H1 (cell line): Measurements from ENCODE around the gene ZSCAN30. TPM values are rescaled to one million over a fixed set of nuclear protein-coding genes. Genes with fewer than 3 reads are reported as not detected.

ENCODE experiments used
- CTCF ChIA-PET: fragments of 300-600 bp; sonication (Branson Sonifier 250); formaldehyde crosslinking; loops from one replicate; lab custom pipeline; 2021; ENCODE audit not compliant: partially characterized antibody; lab: Charles Lee
- POLR2A ChIA-PET: fragments of 300-600 bp; sonication (Branson Sonifier 250); formaldehyde crosslinking; loops from one replicate; lab custom pipeline; 2021; ENCODE audit warnings: inconsistent platforms; ENCODE audit not compliant: partially characterized antibody; lab: Charles Lee
- DNase-seq, 2 experiments: peaks; one replicate each; pipeline versions ENCODE4 v3.0.0 to v3.0.0-alpha.2; 2010 to 2022; ENCODE audit warnings: low spot score in 2 of 2, low read depth in 1 of 2, mixed read lengths in 1 of 2
- FAIRE-seq: peaks from 2 replicates; lab custom pipeline; 2011; peaks lifted over from hg19 to GRCh38; lab: Jason Lieb, UNC
- H2AFZ ChIP-seq: 2 replicates; pipeline ENCODE4 v1.8.1; 2012; ENCODE audit warnings: low read length, inconsistent platforms
- H2AK5ac ChIP-seq: 2 replicates; pipeline ENCODE4 v1.6.1; 2013; ENCODE audit warnings: low read depth, low read length
- H2BK120ac ChIP-seq: replicated peaks from 2 replicates; pipeline ENCODE3; 2013; ENCODE audit warnings: low read depth, low read length, inconsistent platforms
- H2BK12ac ChIP-seq: 2 replicates; pipeline ENCODE4 v1.6.1; 2013; ENCODE audit warnings: low read depth, low read length
- H2BK15ac ChIP-seq: 2 replicates; pipeline ENCODE4 v1.6.1; 2013; ENCODE audit warnings: low read length
- H2BK20ac ChIP-seq: 2 replicates; pipeline ENCODE4 v1.6.1; 2013; ENCODE audit warnings: low read length
- H2BK5ac ChIP-seq: 2 replicates; pipeline ENCODE4 v1.6.1; 2013; ENCODE audit warnings: low read depth, low read length
- H3K14ac ChIP-seq: 2 replicates; pipeline ENCODE4 v1.6.1; 2013; ENCODE audit warnings: inconsistent platforms; ENCODE audit not compliant: insufficient read length
- H3K18ac ChIP-seq: 2 replicates; pipeline ENCODE4 v1.6.1; 2013; ENCODE audit warnings: low read length; ENCODE audit errors: extremely low read depth
- H3K23ac ChIP-seq: 2 replicates; pipeline ENCODE4 v1.6.1; 2013; ENCODE audit warnings: inconsistent platforms; ENCODE audit not compliant: insufficient read length
- H3K23me2 ChIP-seq: 2 replicates; pipeline ENCODE4 v1.6.1; 2013; ENCODE audit warnings: low read depth, low read length
- H3K27ac ChIP-seq: 2 replicates; pipeline ENCODE4 v1.6.1; 2011; ENCODE audit warnings: low read depth, low read length, inconsistent platforms
- H3K27me3 ChIP-seq, 4 experiments: replicated peaks in 1 of 4; 1 replicate in 1 of 4; 2 replicates in 3 of 4; pipeline versions ENCODE4 v1.6.1 to v1.8.1; 2011 to 2013; ENCODE audit warnings: low read length in 3 of 4, mild to moderate bottlenecking in 3 of 4, inconsistent platforms in 2 of 4, mixed read lengths in 2 of 4, moderate library complexity in 1 of 4; ENCODE audit not compliant: control insufficient read depth in 3 of 4, insufficient read depth in 3 of 4; ENCODE audit errors: extremely low read depth in 1 of 4
- H3K36me3 ChIP-seq, 4 experiments: 2 replicates each; pipeline versions ENCODE4 v1.6.1 to v1.8.1; 2011 to 2013; ENCODE audit warnings: mild to moderate bottlenecking in 4 of 4, low read length in 3 of 4, moderate library complexity in 2 of 4, control low read depth in 1 of 4, inconsistent platforms in 1 of 4; ENCODE audit not compliant: insufficient read depth in 4 of 4, control insufficient read depth in 2 of 4
- H3K4ac ChIP-seq: replicated peaks from 2 replicates; pipeline ENCODE3; 2013; ENCODE audit warnings: low read length, low read depth, mixed read lengths, inconsistent platforms; ENCODE audit not compliant: insufficient read length
- H3K4me1 ChIP-seq, 4 experiments: replicated peaks in 1 of 4; 1 replicate in 1 of 4; 2 replicates in 3 of 4; pipeline versions ENCODE4 v1.6.1 to v1.8.1; 2011 to 2013; ENCODE audit warnings: low read length in 3 of 4, inconsistent platforms in 2 of 4, mixed read lengths in 1 of 4; ENCODE audit not compliant: insufficient read depth in 4 of 4, control insufficient read depth in 3 of 4
- H3K4me2 ChIP-seq, 2 experiments: 2 replicates each; pipeline versions ENCODE4 v1.6.1 to v1.8.1; 2011 to 2013; ENCODE audit warnings: low read depth in 2 of 2, low read length in 2 of 2, control low read depth in 1 of 2, inconsistent platforms in 1 of 2, mild to moderate bottlenecking in 1 of 2; ENCODE audit not compliant: insufficient read depth in 1 of 2
- H3K4me3 ChIP-seq, 4 experiments: fragments of 200-600, 300-600 bp in 1 of 4; sonication (generic), shearing (Covaris generic), sonication (Bioruptor Twin) in 1 of 4; 2 replicates each; pipeline versions ENCODE4 v1.5.1 to v1.8.1; 2011 to 2016; ENCODE audit warnings: low read length in 4 of 4, low read depth in 3 of 4, control low read depth in 2 of 4, inconsistent platforms in 2 of 4, mild to moderate bottlenecking in 2 of 4, mixed read lengths in 1 of 4, moderate library complexity in 1 of 4; ENCODE audit not compliant: insufficient read depth in 2 of 4; ENCODE audit errors: extremely low read depth in 1 of 4
- H3K56ac ChIP-seq: replicated peaks from 2 replicates; pipeline ENCODE3; 2013; ENCODE audit warnings: low read depth, mild to moderate bottlenecking, mixed read lengths, low read length, inconsistent platforms; ENCODE audit not compliant: insufficient read length
- H3K79me1 ChIP-seq: 2 replicates; pipeline ENCODE4 v1.6.1; 2013; ENCODE audit warnings: low read depth, low read length, control low read depth
- H3K79me2 ChIP-seq, 2 experiments: 2 replicates each; pipeline versions ENCODE4 v1.6.1 to v1.8.1; 2012 to 2013; ENCODE audit warnings: low read length in 2 of 2, mild to moderate bottlenecking in 2 of 2, inconsistent platforms in 1 of 2; ENCODE audit not compliant: insufficient read depth in 2 of 2, control insufficient read depth in 1 of 2
- H3K9ac ChIP-seq, 4 experiments: replicated peaks in 1 of 4; 1 replicate in 1 of 4; 2 replicates in 3 of 4; pipeline versions ENCODE4 v1.6.1 to v1.8.1; 2011 to 2013; ENCODE audit warnings: low read depth in 3 of 4, low read length in 3 of 4, control low read depth in 2 of 4, mild to moderate bottlenecking in 2 of 4, moderate library complexity in 2 of 4, inconsistent platforms in 1 of 4; ENCODE audit errors: extremely low read depth in 1 of 4
- H3K9me3 ChIP-seq, 2 experiments: 2 replicates each; pipeline versions ENCODE4 v1.6.1 to v1.8.1; 2012 to 2013; ENCODE audit warnings: mild to moderate bottlenecking in 2 of 2, moderate library complexity in 2 of 2, control low read depth in 1 of 2, inconsistent platforms in 1 of 2, low read depth in 1 of 2, low read length in 1 of 2, mixed read lengths in 1 of 2; ENCODE audit not compliant: insufficient read depth in 2 of 2
- H4K20me1 ChIP-seq, 2 experiments: replicated peaks in 1 of 2; 2 replicates each; pipeline versions ENCODE3 to v1.8.1; 2011 to 2013; ENCODE audit warnings: inconsistent platforms in 2 of 2, low read length in 2 of 2, mild to moderate bottlenecking in 1 of 2; ENCODE audit not compliant: insufficient read depth in 2 of 2, control insufficient read depth in 1 of 2
- H4K5ac ChIP-seq: 2 replicates; pipeline ENCODE4 v1.6.1; 2013; ENCODE audit warnings: low read length, low read depth, mixed read lengths, inconsistent platforms; ENCODE audit not compliant: insufficient read length
- H4K8ac ChIP-seq: 2 replicates; pipeline ENCODE4 v1.8.0; 2013; ENCODE audit warnings: mild to moderate bottlenecking, moderate library complexity, low read length, inconsistent platforms; ENCODE audit not compliant: insufficient read depth; ENCODE audit errors: extremely low read depth
- H4K91ac ChIP-seq: replicated peaks from 2 replicates; pipeline ENCODE3; 2013; ENCODE audit warnings: low read length, mixed read lengths, inconsistent platforms; ENCODE audit not compliant: insufficient read length
- ASH2L ChIP-seq: fragments of 200-600, 300-600 bp; sonication (generic); IDR thresholded peaks from one replicate; pipeline ENCODE4 v1.7.1; 2017; ENCODE audit warnings: low read length
- BRCA1 ChIP-seq: IDR thresholded peaks from 2 replicates; pipeline ENCODE4 v1.6.1; 2012; ENCODE audit warnings: low read depth, low read length, improper control_type of control experiment
- EGR1 ChIP-seq: IDR thresholded peaks from 2 replicates; pipeline ENCODE4 v1.6.1; 2011; ENCODE audit warnings: low read depth, low read length, borderline replicate concordance
- GTF2F1 ChIP-seq: IDR thresholded peaks from 2 replicates; pipeline ENCODE4 v1.6.1; 2012; ENCODE audit warnings: low read depth, low read length, improper control_type of control experiment, borderline replicate concordance
- KDM1A ChIP-seq: fragments of 200-600, 300-600 bp; sonication (generic); IDR thresholded peaks from 2 replicates; pipeline ENCODE4 v1.7.1; 2016; ENCODE audit warnings: mild to moderate bottlenecking, low read length, borderline replicate concordance
- RFX5 ChIP-seq: IDR thresholded peaks from 2 replicates; pipeline ENCODE4 v1.6.1; 2011; ENCODE audit warnings: low read depth, low read length, improper control_type of control experiment, borderline replicate concordance
- SIN3A ChIP-seq, 2 experiments: IDR thresholded peaks in 1 of 2; conservative IDR thresholded peaks in 1 of 2; 2 replicates each; pipeline ENCODE4 v1.6.1; 2011 to 2012; ENCODE audit warnings: low read length in 2 of 2, improper control_type of control experiment in 1 of 2, low read depth in 1 of 2, mild to moderate bottlenecking in 1 of 2
- SP2 ChIP-seq: IDR thresholded peaks from 2 replicates; pipeline ENCODE4 v1.6.1; 2012; ENCODE audit warnings: mild to moderate bottlenecking, low read length, inconsistent platforms
- SP4 ChIP-seq: IDR thresholded peaks from 2 replicates; pipeline ENCODE4 v1.6.1; 2012; ENCODE audit warnings: low read length, inconsistent platforms
- SUZ12 ChIP-seq: fragments of 200-600 bp; sonication (generic); IDR thresholded peaks from 2 replicates; pipeline ENCODE4 v1.6.1; 2012; ENCODE audit warnings: mild to moderate bottlenecking, inconsistent platforms, low read length, moderate library complexity, mixed read lengths
- TBP ChIP-seq: IDR thresholded peaks from 2 replicates; pipeline ENCODE4 v1.6.1; 2011; ENCODE audit warnings: low read depth, low read length, improper control_type of control experiment
- TEAD4 ChIP-seq: IDR thresholded peaks from 2 replicates; pipeline ENCODE4 v1.6.1; 2012; ENCODE audit warnings: low read depth, low read length, inconsistent platforms, mixed read lengths
- ZNF274 ChIP-seq: IDR thresholded peaks from 2 replicates; pipeline ENCODE4 v1.7.0; 2012; ENCODE audit warnings: low read length, borderline replicate concordance; ENCODE audit errors: extremely low read depth
- WGBS, 2 experiments: shearing (Covaris generic) in 1 of 2; methylation state at CpG; one replicate each; pipeline versions ENCODE4 v1.1.6 to v1.1.7; 2013 to 2015; ENCODE audit warnings: low lambda C conversion rate in 2 of 2, mixed read lengths in 2 of 2, inconsistent platforms in 1 of 2, low coverage in 1 of 2, missing lambda C conversion rate in 1 of 2; ENCODE audit not compliant: insufficient replicate concordance in 2 of 2, insufficient coverage in 1 of 2, insufficient read length in 1 of 2; ENCODE audit errors: extremely low coverage in 1 of 2, missing lambda C conversion rate in 1 of 2; 5-methylcytosine and 5-hydroxymethylcytosine counted together
- polyA plus RNA-seq, 7 experiments: library from polyadenylated mRNA; depleted of rRNA in 3 of 7; stranded (reverse) in 5 of 7; unstranded in 2 of 7; fragments of >200 nt in 5 of 7; fragments of 200-250 nt in 2 of 7; gene quantifications; 1 replicate in 5 of 7; 2 replicates in 1 of 7; 4 replicates in 1 of 7; pipeline versions ENCODE4 v1.2.1 to v1.2.3, GENCODE V29; 2011 to 2013; ENCODE audit warnings: missing spikeins in 2 of 7, mixed read lengths in 2 of 7
- total RNA-seq: library from RNA; stranded (reverse); fragmentation: NEBNext Ultra II Directional; extraction: Animal tissue kit (Norgen Biotek cat#: 25700); gene quantifications from 2 replicates; pipeline ENCODE4 v1.2.1, GENCODE V29; 2021

Gene ZSCAN30
- total and polyA plus RNA-seq, 2 of the 8 experiments (the other 6 are each of a cell fraction or from before 2014, with no cell fraction given) = 4.4 to 10.3 TPM

DNA sequence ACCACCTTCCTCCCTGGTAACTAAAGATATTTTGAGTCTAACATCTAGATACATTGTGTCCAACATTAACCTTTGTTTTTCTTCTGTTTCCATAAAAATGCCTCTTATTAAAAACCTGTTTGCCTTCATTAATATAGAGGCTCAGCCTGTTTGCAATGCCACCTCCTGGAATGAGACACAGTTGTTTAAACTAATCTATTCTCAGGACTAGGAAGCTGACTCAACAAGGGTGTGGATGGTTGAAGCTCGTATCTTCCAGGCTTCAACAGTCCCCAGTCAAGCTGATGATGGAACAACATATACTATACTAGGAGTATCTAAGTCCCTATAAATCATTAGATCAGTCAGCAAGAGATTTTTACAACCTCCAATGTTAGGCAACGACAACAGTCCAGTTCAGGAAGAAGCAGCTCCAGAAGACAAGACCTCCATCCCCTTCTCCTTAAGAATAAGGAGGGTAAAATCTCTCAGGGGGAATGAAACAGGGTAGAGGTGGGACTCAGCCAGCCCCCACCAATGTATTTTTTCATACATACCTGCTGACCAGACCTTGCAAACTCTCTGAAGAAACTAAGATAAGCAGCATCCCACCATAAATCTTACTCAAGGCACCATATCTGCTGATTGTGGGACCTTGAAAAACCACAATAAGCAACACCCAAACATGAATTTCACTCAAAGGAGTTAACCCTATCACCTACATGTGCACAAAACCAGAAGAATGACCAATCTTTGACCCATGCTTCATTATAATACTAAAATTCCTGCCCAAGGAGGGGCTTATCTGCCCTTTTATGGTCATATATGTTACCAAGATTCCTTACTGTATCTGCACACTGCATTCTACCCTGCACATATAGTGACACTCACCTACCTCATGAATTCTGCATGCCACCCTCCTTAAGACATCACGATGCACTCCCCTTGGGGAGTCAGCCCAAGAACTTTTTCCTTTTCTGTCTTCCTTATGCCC lies 32.7 kb upstream of the ZSCAN30 start:
- H2AFZ ChIP-seq = no peak overlapping the region
- no peak overlapping the region for H4K5ac ChIP-seq
- no peaks in the 10 kb centered on the region for H3K79me1 ChIP-seq
- H3K14ac ChIP-seq = no peak overlapping the region
- no peak overlapping the region for H3K18ac ChIP-seq
- H3K56ac ChIP-seq = no peak overlapping the region
- H3K23me2 ChIP-seq = no peaks in the 10 kb centered on the region
- no peak overlapping the region for H3K23ac ChIP-seq
- no peak overlapping the region for H2BK120ac ChIP-seq
- CTCF ChIA-PET = interaction anchor here (1.2 kb wide), 1 partner anchor 27 kb away, joined by 4 read pairs; no protein-coding TSS in a partner anchor
- H3K4me1 ChIP-seq = peaks cover 0 to 2% (median 0%) of the 10 kb centered on the region in 4 experiments; a peak in 2 of 7 replicates
- WGBS, 2 experiments = 93% methylated on average over 3 of the region's 3 CpGs; no CpG with 5 or more reads in 1 of the 2 experiments
- H2BK12ac ChIP-seq = no peak overlapping the region
- no peak overlapping the region for H3K4me3 ChIP-seq
- no peak overlapping the region for H2BK20ac ChIP-seq
- H3K27ac ChIP-seq = no peak overlapping the region
- H3K79me2 ChIP-seq = no peaks in the 10 kb centered on the region
- no peak for DNase-seq
- H3K4me2 ChIP-seq = no peak overlapping the region
- H4K8ac ChIP-seq = no peak overlapping the region
- H2BK5ac ChIP-seq = no peak overlapping the region
- H3K27me3 ChIP-seq = no peaks in the 10 kb centered on the region
- H3K36me3 ChIP-seq = no peaks in the 10 kb centered on the region
- H4K20me1 ChIP-seq = no peaks in the 10 kb centered on the region
- no peak overlapping the region for H2BK15ac ChIP-seq
- H4K91ac ChIP-seq = no peak overlapping the region
- POLR2A ChIA-PET = interaction anchor here (0.9 to 1.6 kb wide), 6 partner anchors 8 to 83 kb away, joined by 3 to 7 read pairs (median 4); partner anchors contain the start of gene ZNF24
- H3K9ac ChIP-seq = no peak overlapping the region
- FAIRE-seq = no peak
- no peaks in the 10 kb centered on the region for H3K9me3 ChIP-seq
- H2AK5ac ChIP-seq = no peak overlapping the region
- no peak overlapping the region for H3K4ac ChIP-seq
- TF ChIP-seq KDM1A = no peak
- TF ChIP-seq SIN3A (conservative IDR thresholded peaks at IDR 0.05 in 1 of 2, IDR thresholded peaks at IDR 0.05 in 1 of 2; ENCODE audit: low read depth in 1 of 2, low read length in 2 of 2) = no peak
- no peak for TF ChIP-seq SUZ12
- no peak for TF ChIP-seq SP2
- TF ChIP-seq BRCA1 = no peak
- no peak for TF ChIP-seq ZNF274
- TF ChIP-seq ASH2L = no peak
- no peak for TF ChIP-seq SP4
- TF ChIP-seq TEAD4 = no peak
- TF ChIP-seq RFX5 = no peak
- TF ChIP-seq EGR1 = no peak
- TF ChIP-seq GTF2F1 = no peak
- no peak for TF ChIP-seq TBP
